Ammon's horn (tissue), 1 donor: Measurements from ENCODE around the gene ZNF592.
A peak's percentile ranks its signal among the peaks of the same experiment; 100 is the strongest.

Experiments
- DNase-seq: peaks from one replicate; pipeline ENCODE4 v3.0.0-alpha.2; 2016; ENCODE audit warnings: low spot score

Gene ZNF592

GRCh38 chr15:84805221-84805620 is 56.8 kb downstream of the ZNF592 start:
- DNase-seq, result no peak

- DNase-seq, result no peak
These were observed 58.8 kb downstream of the ZNF592 start for GRCh38 chr15:84807228-84807627.

- DNase-seq, result no peak
These were observed 61.9 kb downstream of the ZNF592 start for GRCh38 chr15:84810073-84810840.

GRCh38 chr15:84811151-84811550 is 62.8 kb downstream of the ZNF592 start:
- no peak for DNase-seq

GRCh38 chr15:84811828-84812227 is 63.4 kb downstream of the ZNF592 start:
- no peak for DNase-seq

GRCh38 chr15:84812842-84813241 is 64.5 kb downstream of the ZNF592 start:
- DNase-seq, result no peak

- DNase-seq, result no peak
These were observed 65.0 kb downstream of the ZNF592 start for GRCh38 chr15:84813435-84813834.

GRCh38 chr15:84813931-84814330 is 65.5 kb downstream of the ZNF592 start:
- DNase-seq, result no peak

- no peak for DNase-seq
These were observed 66.5 kb downstream of the ZNF592 start for GRCh38 chr15:84814916-84815315.

GRCh38 chr15:84816694-84817465 is 68.5 kb downstream of the ZNF592 start, which contains the start of gene ALPK3:
TSS of gene ALPK3 (plus strand) at chr15:84817356. CDS start at chr15:84817453, 97 bp downstream.
- DNase-seq, result no peak

GRCh38 chr15:84817466-84818081 is 69.2 kb downstream of the ZNF592 start:
- DNase-seq, result no peak

GRCh38 chr15:84818261-84819131 is 70.1 kb downstream of the ZNF592 start:
- no peak for DNase-seq

- DNase-seq, result no peak
These were observed 70.9 kb downstream of the ZNF592 start for GRCh38 chr15:84819291-84819768.

GRCh38 chr15:84819791-84820190 is 71.4 kb downstream of the ZNF592 start:
- no peak for DNase-seq

GRCh38 chr15:84821501-84822021 is 73.2 kb downstream of the ZNF592 start:
- DNase-seq, result no peak

GRCh38 chr15:84822653-84823281 is 74.4 kb downstream of the ZNF592 start:
- DNase-seq, result no peak

GRCh38 chr15:84823282-84823878 is 75.0 kb downstream of the ZNF592 start:
- no peak for DNase-seq

- DNase-seq, result peak; percentile 61
These were observed 76.0 kb downstream of the ZNF592 start for GRCh38 chr15:84824260-84825007.

- no peak for DNase-seq
These were observed 78.0 kb downstream of the ZNF592 start for GRCh38 chr15:84826369-84826823.

- no peak for DNase-seq
These were observed 78.9 kb downstream of the ZNF592 start for GRCh38 chr15:84827246-84827645.
